IPS-NIHi7 (cell line): Measurements from ENCODE around the gene CCDC184.
"Not testable (repeated sequence)": the region's sequence is repeated elsewhere in the genome, so short reads cannot be mapped to it uniquely, and the experiment has no call there.

Experiments
- DNase-seq: peaks from one replicate; pipeline ENCODE4 v3.0.0; 2012; ENCODE audit warnings: mixed read lengths; ENCODE audit errors: extremely low spot score

The CCDC184 gene

GRCh38 chr12:48183091-48183875 lies at the start of gene CCDC184:
Gene CCDC184, plus strand, starts transcription at chr12:48183644. Its CDS starts 479 bp downstream, at chr12:48184123.
- peak; percentile 77 for DNase-seq

GRCh38 chr12:48135027-48135426 lies 48.4 kb upstream of the CCDC184 start:
- no peak for DNase-seq

- peak; percentile 38 for DNase-seq
These were observed 40.4 kb upstream of the CCDC184 start for GRCh38 chr12:48142818-48143674.

- DNase-seq: peak; percentile 18
These were observed 39.5 kb upstream of the CCDC184 start for GRCh38 chr12:48143898-48144297.

- DNase-seq: no peak
These were observed 37.5 kb upstream of the CCDC184 start for GRCh38 chr12:48145981-48146380.

- no peak for DNase-seq
These were observed 32.2 kb upstream of the CCDC184 start for GRCh38 chr12:48151103-48151771.

GRCh38 chr12:48155786-48156185 lies 27.7 kb upstream of the CCDC184 start:
- not testable (repeated sequence) for DNase-seq

- DNase-seq: peak; percentile 14
These were observed 26.8 kb upstream of the CCDC184 start for GRCh38 chr12:48156652-48157017.

- peak; percentile 99 for DNase-seq
These were observed 26.2 kb upstream of the CCDC184 start, which contains the start of gene ASB8 for GRCh38 chr12:48157018-48157888. Gene ASB8, minus strand, starts transcription at chr12:48157515. Its CDS starts 4,019 bp downstream, at chr12:48153496.

GRCh38 chr12:48157889-48158370 lies 25.5 kb upstream of the CCDC184 start:
- no peak for DNase-seq

GRCh38 chr12:48160046-48160445 lies 23.4 kb upstream of the CCDC184 start:
- DNase-seq: no peak

- no peak for DNase-seq
These were observed 22.6 kb upstream of the CCDC184 start for GRCh38 chr12:48160807-48161206.

- no peak for DNase-seq
These were observed 20.2 kb upstream of the CCDC184 start for GRCh38 chr12:48163150-48163747.

GRCh38 chr12:48164451-48164850 lies 19.0 kb upstream of the CCDC184 start:
- no peak for DNase-seq

GRCh38 chr12:48165089-48165981 lies 18.1 kb upstream of the CCDC184 start:
- DNase-seq: peak; percentile 53

GRCh38 chr12:48169011-48169410 lies 14.4 kb upstream of the CCDC184 start:
- no peak for DNase-seq

GRCh38 chr12:48175613-48176416 lies 7.6 kb upstream of the CCDC184 start:
- no peak for DNase-seq

- no peak for DNase-seq
These were observed 7.1 kb upstream of the CCDC184 start for GRCh38 chr12:48176417-48176751.

- DNase-seq: no peak
These were observed 5.5 kb upstream of the CCDC184 start for GRCh38 chr12:48177982-48178381.
